ENCODE data around the gene BRSK2.

The BRSK2 gene

DNA sequence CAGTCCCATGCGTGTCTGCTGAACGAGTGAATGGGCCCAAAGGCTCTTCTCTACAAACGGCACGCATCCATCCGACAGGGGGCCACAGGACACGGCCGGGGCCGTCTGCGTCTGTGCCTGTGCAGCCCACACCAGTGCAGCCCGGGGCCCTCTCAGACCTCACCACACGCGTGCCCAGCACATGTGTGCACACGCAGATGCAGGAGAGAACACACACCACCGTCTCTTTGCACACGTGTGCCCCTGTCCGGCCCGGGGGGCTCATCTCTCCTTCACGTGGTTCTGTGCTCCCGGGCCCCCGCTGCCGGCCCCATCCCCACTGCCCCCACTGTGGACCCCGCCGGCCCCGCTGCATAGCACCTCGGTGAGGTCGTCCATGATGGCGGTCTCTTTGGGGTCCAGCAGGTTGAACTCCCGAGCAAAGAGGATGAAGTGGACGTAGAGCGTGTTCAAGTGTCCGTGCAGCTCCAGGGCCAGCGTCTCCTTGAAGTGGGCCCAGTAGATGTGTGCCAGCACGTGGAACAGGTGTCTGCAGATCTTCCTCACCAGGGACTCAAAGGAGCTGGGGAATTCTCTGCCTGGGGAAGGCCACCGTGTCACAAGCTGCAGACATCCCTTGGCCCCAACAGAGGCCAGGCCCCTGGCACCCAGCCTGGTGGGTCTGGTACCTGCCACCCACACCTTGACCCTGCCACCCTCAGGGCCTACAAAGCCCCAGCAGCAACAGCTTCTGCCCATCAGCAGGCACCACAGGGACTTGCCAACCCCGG is 80.4 kb downstream of the BRSK2 start:
- DNase-seq: no peak

DNA sequence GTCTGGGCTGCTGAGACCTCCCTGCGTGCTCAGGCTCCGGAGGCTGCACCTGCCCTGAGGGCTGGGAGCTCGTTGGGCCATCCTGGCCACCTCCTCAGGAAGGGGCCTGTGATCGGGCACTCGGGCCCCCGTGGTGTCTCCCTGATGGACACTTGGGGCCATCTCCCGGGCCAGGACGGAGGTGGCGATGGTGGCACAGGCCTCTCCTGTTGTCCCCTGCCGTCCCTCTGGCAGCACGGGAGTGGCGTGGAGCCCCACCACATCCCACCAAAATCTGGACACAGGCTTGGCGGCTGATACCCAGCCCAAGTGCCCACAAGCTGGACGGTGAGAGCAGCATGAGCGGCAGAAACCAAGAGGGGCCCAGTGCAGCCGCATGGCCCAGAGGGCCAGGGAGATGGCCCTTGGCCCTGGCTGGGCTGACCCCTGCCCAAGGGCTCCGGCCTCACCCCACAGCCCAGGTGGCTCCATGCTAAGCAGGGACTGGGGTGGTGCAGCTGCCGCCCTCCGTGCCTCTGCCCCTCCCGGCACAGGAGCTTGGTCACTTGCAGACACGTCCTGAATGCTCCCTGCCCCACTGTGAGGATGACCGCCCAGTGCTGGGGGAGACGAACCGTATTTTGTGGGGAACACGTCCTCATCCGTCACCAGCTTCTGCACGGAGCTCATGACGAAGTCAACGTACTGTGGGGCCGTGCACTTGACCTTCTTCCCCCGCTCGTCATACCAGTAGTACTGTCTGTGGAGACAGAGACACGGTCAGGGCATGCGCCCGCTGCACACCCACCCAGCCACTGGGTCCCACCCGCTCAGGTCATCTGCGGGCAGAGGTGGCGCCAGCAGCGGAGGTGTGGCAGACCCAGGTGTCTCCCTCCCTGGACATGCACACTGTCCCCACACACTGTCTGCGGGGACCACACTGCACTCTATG is 81.2 kb downstream of the BRSK2 start:
- no peak for DNase-seq

DNA sequence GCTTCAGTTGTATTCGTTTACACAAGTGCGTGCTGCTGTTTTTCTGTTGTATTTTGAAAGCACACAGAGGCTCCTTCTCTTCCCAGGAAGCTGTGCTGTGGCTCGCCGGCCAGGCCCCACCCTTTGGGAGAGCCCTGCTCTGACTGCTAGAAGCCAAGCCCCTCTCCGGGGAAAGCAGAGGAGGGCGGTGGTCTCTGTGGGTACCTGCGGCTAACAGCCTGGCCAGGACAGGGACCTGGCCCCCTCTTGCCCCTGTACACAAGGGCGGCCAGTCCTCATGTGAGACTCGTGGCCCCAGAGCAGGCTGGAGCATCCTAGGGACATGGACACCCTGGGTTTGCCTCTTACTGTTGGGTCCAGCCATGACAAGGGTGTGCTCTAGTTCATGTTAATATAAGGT is 82.0 kb downstream of the BRSK2 start:
- DNase-seq: no peak

DNA sequence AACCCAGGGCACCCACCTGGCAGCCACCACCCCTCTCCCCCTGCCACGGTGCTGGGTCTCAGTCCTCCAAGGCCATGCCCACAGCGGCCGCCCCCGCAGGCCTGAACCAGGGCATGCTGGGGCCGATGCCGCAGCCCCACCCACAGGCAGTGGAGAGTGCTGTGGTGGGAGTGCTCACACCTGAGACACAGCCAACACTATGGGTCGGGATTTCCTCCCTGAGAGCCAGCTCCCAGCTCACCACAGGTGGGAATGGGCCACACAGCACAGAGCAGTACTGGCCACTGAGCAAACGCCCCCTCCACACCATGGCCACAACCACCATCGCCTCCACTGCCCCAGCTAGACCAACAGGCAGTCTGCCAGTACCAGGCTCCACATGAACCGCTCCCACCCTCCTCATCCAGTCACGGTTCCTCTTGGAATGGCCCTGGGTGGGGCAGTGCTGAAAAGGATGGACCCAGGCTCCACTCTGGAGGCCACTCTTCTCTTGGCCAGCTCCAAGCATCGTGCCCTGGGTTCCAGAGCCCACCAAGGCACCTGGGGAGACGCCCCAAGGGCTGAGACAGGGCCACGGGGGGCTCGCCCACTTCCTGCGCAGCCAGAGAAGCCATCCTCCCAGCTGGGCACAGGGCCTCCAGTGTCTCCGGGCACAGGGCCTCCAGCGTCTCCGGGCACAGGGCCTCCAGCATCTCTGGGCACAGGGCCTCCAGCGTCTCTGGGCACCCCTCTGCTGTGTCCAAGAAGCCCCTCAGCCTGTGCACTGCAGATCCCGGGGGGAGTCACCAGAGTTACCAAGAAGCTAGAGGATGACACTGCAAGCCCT is 82.7 kb downstream of the BRSK2 start:
- no peak for DNase-seq

DNA sequence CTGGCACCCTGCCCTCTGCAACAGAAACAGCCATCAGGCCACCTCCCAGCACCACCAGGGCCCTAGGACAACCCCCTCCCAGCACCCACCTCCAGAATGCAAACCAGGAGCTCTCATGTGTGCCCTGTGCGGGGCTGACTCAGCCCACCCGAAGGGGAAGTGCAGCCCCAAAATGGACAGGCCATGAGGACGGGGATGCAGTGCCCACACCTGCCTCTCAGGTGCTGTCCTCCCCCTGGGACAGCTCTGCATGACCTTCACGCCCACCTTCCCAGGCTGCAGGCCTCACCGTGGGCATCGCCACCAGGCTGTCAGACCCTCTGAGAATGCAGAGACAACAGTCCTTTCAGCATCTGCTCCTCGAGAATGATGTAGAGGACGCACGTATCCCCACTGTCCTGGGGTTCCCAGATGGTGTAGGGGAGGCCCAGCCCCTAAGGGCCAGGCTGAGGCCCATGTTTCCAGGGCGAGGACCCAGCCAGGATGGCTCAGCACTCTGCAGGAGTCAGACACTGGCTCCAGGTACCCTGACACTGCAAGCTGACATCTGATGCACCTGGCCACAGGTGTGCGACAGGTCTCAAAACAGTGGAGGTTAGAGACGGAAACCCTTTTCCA is 83.4 kb downstream of the BRSK2 start:
- no peak for DNase-seq

DNA sequence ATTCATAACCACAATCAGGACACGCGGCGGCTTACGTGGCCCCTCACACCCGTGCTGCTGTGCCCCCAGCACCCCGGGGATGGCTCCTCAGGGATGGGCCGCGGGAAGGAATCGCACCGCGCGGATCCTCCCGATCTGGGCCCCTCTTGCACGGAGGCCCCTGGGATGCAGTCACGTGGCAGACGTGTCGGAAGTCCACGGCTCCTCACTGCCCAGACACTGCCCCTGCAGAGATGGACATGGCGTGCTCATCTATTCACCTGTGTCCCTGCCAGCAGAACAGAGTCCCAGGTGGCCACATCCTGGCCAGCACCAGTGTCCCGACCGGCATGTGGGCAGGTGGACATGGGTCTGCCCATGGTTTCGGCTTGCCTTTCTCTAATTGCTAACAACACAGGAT is 84.1 kb downstream of the BRSK2 start:
- DNase-seq: no peak

DNA sequence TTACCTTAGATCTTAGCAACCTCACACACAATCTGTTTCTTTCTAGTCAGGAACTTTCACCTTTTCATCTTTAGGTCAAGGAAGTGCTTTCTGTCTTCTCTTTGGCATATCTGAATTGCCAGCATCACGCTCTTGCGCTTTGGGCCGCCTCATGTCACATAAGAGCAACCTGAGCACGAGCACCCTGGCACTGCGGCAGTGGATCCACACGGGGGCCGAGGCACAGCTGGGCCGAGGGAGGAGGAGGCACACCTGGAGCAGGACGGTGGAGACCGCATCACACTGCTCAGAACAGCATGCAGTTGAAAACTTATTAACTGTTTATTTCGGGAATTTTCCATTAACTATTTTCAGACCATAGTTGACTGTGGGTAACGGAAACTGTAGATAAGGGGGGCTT is 86.1 kb downstream of the BRSK2 start:
- no peak for DNase-seq

DNA sequence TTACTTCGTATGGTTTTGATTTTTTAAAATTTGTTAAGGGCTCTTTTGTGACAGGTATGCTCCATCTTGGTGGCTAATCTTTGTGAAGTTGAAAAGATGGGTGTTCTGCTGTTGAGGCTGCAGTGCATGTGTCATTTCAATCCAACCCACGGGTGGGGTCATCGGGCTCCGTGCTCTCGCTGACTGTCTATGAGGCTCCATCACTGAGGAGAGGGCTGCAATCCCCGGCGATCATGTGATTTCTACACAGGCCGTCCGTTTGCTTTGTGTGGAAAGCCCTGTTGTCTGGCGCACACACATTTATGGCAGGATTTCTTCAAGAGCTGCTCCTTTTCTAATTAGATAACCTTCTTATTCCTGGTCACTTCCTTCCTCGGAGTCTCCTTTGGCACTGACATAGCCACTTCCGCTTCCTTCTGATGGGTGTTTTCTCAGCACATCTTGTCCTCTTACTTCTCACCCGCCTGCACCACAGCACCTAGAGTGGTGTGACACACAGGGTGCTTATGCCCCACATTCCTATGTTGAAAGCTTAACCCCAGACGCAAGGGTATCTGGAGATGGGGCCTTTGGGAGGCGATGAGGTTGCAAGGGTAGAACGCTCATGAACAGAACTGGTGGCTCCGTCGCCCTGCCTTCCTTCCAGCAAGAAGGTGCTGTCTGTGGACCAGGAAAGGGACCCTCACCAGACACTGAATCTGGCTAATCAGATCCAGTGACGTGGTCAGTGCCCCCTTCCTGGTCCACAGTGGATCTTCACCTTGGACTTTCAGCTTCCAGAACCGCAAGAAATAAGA is 87.4 kb downstream of the BRSK2 start:
- DNase-seq: no peak

DNA sequence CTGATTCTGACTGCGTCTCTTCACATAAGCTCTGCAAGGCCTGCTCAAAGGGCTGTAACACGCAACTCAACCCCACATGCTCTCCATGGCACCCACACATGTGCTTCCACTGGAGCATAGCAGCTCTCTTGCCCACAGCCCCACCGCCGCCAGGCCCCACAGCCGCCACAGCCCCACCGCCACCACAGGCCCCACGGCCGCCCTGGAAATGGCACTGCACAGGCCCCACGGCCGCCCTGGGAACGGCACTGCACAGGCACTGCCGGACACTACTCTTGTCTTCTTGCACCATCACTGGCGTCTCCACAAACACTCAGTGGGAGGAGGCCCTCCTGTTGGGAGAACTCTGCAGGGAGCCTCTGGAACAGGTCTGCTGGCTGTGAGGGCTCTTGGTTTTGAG is 88.3 kb downstream of the BRSK2 start:
- DNase-seq: no peak

DNA sequence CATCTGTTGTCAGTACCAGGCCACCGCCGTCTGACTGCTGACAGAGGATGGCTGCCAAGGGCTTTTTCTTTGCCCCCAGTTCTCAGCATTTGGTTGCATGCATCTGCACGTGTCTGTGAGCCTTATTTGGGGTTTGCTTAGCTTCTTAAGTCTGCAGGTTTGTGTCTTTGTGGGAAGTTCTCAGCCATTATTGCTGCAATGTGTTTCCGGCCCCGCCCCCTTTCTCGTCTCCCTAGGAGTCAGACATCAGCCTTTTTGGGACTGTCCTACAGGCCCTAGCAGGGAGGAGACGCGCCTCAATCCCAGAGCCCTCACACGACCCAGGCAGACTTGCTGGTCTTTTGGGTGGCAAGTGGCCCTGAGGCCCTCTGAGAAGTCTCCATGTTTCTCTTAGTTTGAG is 88.8 kb downstream of the BRSK2 start:
- DNase-seq: no peak

DNA sequence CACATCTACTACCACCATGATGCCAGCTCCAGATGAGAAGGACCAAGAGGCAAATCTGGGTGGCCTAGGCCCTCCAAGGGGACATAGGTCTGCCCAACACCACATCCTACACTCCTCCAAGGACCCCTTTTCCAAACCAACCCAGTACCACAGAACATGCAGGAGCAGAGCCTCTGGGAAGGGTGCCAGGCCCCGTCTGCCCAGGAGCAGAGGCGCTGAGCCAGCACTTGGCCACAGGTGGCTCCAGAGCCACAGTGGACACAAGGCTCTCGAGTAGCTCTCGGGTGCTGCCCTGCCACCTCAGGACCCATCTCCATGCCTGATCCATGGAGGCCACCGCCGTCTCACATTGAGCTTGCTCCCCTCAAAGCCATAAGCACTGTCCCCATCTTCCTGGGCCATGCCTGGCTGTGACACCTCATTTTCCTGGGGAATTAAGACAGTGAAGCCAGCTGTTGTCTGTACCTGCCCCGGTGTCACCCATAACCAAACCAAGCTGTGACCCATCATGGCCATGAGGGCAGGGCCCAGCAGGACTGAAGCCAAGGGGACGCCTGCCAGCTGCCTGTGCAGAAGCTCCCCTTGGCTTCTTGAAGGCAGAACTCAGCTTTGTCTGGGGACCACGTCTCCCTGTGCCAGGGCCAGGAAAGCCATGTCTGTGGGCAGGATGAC is 89.4 kb downstream of the BRSK2 start:
- no peak for DNase-seq

DNA sequence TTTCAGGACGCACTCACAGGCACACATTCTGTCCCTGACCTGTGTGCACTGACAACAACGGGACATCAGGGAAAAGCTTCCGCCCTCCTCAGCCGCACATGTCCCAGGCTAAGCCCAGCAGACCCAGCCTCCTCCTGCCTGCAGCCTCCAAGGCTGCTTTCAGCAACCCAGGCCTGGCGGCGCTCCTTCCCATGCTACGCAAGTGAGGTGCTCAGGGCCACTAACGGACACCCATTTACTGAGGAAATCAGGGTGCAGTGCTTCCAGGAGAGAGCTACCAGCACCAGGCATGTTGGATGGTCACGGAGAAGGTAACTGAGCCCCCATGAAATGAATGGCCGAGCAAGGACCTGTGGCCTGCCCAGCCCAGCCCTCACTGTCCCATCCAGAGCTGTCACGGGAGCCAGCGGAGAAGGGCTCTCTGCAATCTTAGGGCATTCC is 90.0 kb downstream of the BRSK2 start:
- DNase-seq: no peak

DNA sequence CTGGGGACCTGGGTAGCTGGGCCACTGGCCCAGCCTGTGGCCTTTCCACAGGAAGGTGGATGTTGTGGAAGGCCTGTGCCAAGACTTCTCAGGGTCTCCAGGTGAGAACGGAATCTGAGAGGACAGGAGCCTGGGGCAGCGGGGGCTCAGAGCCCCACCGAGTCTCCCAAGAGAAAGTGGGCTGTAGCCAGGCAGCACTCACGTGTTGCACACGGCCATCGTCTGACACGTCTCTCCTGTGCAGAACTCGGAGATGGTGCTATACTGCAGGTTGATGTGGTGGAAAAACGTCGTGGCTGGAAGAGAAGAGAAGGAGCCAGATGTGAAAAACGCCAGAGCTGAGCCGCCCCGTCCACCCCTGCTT is 90.4 kb downstream of the BRSK2 start:
- DNase-seq: no peak

DNA sequence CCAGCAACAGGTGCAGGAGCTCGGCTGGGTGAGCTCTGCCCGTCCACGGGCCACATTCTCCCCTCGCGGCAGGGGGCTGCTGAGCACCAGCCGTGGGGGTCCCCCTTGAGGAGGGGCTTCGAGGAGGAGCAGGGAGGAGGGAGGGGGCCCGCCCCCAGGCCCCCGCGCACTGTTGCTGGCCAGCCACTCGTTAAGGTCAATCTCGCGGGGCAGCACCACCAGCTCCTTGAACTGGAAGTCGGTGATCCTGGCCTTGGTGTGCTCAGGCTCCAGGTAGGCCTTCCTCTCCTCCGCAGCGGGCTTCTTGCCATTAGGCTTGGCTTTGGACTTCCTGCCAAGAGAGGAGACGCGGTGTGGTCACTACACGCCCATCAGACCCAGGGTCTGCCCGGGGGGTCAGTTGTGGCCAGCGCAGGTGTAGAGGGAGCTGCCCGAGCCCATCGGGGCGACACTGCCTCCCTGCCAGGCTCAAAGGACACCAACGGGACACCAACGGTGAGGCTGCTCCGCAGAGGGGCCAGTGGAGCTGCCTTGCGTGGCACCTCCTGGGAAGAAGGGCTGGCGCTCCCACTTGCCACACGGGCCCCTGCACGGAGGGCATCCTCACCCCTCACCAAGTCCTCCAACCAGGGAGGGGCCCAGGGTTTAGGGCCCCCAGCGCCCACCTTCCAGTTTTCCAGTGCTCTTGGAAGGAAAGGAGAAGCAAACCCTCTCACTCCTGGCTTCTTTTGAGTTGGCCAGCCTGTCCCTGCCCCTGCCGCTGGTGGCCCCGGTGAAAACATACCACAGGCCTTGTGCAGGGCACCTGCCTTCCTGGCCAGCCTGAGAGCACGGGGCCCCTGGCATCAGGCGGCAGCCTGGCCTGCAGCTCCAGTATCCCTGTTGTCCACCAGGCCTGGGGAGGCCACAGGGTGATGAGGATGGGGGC is 91.1 kb downstream of the BRSK2 start:
- DNase-seq: no peak

DNA sequence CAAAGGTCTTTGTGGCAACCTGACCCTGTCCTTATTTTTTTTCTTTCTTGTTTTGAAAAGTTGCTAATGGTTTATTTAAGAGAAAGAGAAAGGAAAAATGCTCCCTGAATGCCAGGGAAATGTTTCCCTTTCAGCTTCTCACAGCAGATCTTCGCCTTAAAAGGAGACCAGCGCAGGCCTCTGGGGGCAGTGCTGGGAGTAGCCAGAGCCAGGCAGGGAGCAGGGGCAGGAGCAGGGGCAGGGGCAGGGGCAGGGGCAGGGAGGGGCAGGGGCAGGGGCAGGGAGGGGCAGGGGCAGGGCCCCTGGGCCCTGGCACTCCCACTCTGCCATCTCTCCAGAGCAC is 91.7 kb downstream of the BRSK2 start:
- no peak for DNase-seq

DNA sequence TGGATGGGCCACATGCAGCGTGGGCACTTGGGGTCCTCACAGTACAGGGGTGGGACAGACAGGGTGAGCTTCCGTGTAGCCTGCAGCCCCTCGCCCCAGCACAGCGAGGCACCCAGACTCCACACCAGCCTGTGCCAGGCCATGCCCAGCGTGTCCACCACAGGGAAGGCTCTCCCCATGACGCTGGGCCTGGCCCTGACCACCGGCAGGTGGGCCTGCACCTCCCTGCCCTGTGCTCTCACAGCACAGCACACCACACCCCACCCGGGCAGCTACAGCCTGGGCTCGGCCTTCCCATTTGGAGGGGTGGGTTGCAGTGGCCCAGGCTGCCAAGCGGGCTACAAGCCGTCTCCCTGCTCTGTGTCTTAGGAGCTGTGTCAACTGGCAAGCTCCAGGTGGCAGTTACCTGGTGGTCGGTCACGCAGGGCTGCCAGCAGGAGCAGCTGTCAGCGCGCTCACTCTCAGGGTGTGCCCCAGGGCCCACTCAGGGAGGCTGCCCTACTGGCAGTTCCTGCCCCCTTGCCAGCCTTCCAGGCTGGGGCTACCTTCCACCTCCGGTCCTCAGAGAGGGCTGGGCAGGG is 92.2 kb downstream of the BRSK2 start:
- no peak for DNase-seq

DNA sequence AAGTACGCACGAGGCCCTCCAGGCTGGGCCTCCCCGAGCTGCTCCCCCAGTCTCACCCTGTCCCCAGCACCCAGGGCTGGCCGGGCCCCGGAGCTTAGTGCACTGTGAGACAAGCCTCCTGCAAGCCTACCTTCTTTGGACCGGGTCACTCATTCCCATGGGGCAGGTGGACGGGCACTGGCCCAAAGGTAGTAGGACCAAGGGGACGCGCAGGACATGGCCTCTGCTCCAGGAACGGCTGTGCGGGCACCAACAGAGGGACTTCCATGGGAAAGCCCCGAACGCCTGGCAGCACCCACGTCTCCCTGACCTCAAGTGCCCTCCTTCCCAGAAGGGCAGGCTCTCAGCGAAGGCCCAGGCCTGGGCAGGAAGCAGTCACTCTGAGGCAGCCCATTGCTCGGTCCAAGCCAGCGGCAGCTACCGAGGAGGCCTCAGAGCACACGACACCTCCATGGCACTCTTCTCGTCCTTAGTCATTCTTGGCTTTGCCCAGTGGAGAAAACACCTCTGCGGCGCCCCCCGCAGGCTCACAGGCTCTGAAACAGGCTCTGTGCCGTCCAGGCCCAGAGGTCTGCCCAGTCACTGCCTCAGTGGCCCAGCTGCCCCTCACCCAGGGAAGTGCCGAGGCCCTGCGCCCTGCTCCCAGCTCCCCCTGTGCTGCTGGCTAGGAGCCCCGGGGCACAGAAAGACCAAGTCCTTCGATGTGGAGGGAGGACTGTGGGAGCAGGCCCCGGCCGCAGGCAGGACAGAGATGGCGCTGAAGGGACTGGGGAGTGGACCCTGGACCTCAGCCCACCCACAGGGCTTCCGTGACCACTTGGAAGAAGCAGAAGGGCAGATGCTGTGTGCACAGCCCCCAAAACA is 93.1 kb downstream of the BRSK2 start:
- DNase-seq: no peak

DNA sequence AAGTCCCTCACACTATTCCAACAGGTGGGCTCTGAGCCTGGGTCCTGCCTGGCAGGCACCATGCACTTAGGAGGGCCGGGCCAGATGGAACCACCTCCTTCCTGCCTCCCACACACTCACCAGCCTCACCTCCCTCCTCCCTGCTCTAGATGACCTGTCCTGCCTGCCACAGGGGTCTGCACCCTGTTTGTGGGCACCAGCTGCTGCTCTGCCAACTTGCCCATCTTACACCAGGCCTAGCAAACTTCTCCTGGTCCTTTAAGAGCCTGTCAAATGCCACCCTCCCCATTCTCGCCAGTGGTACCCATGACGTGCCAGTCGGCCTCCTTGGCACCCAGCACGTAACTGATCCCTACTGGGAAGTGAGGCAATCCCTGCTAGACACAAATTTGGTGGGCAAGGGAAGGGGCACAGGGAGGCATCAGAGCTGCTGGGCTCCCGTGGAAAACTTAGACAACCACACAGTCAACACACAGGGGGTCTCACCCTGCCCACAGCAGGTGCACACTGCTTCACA is 93.8 kb downstream of the BRSK2 start:
- DNase-seq: no peak

All from DMS 273 treated with DMSO at 0.1 percent for 48 hours (cell line).